HG02852 (cell line): ENCODE measurements around the gene GPC1.

ENCODE experiments used
- ATAC-seq: cut with Tn5 transposase; IDR thresholded peaks from one replicate; pipeline ENCODE4 v1.9.1; 2021; ENCODE audit warnings: mild to moderate bottlenecking, moderate library complexity; ENCODE audit not compliant: unreplicated experiment

GPC1 gene

GRCh38 chr2:240441993-240442411 is 6.5 kb downstream of the GPC1 start:
- no peak for ATAC-seq

GRCh38 chr2:240442891-240443715 is 7.6 kb downstream of the GPC1 start:
- ATAC-seq, result no peak

GRCh38 chr2:240443891-240444301 is 8.4 kb downstream of the GPC1 start:
- ATAC-seq, result no peak

GRCh38 chr2:240444464-240444863 is 9.0 kb downstream of the GPC1 start:
- ATAC-seq, result no peak

- no peak for ATAC-seq
Observed at GRCh38 chr2:240445961-240446663, 10.6 kb downstream of the GPC1 start.

GRCh38 chr2:240446664-240447175 is 11.3 kb downstream of the GPC1 start:
- ATAC-seq, result no peak

GRCh38 chr2:240447331-240447730 is 11.9 kb downstream of the GPC1 start:
- no peak for ATAC-seq

- no peak for ATAC-seq
Observed at GRCh38 chr2:240447934-240448333, 12.5 kb downstream of the GPC1 start.

- no peak for ATAC-seq
Observed at GRCh38 chr2:240448387-240449274, 13.2 kb downstream of the GPC1 start.

- no peak for ATAC-seq
Observed at GRCh38 chr2:240449764-240450531, 14.5 kb downstream of the GPC1 start.

- no peak for ATAC-seq
Observed at GRCh38 chr2:240450532-240451107, 15.2 kb downstream of the GPC1 start.

- no peak for ATAC-seq
Observed at GRCh38 chr2:240451108-240451611, 15.7 kb downstream of the GPC1 start.

- ATAC-seq, result no peak
Observed at GRCh38 chr2:240451791-240452461, 16.5 kb downstream of the GPC1 start.

GRCh38 chr2:240452462-240453256 is 17.2 kb downstream of the GPC1 start:
- ATAC-seq, result no peak

GRCh38 chr2:240453461-240454105 is 18.1 kb downstream of the GPC1 start:
- no peak for ATAC-seq

GRCh38 chr2:240454106-240454901 is 18.8 kb downstream of the GPC1 start:
- no peak for ATAC-seq

- ATAC-seq, result no peak
Observed at GRCh38 chr2:240455272-240455646, 19.8 kb downstream of the GPC1 start.
